HG02852 (cell line): ENCODE measurements around the gene MSANTD1.

Experiments used
- ATAC-seq: cut with Tn5 transposase; IDR thresholded peaks from one replicate; pipeline ENCODE4 v1.9.1; 2021; ENCODE audit warnings: mild to moderate bottlenecking, moderate library complexity; ENCODE audit not compliant: unreplicated experiment

MSANTD1 gene

GRCh38 chr4:3215733-3216132, 33.2 kb upstream of the MSANTD1 start:
- ATAC-seq: no peak

GRCh38 chr4:3217266-3217665, 31.7 kb upstream of the MSANTD1 start:
- no peak for ATAC-seq

- ATAC-seq: no peak
These were observed 31.2 kb upstream of the MSANTD1 start for GRCh38 chr4:3217771-3218170.

DNA sequence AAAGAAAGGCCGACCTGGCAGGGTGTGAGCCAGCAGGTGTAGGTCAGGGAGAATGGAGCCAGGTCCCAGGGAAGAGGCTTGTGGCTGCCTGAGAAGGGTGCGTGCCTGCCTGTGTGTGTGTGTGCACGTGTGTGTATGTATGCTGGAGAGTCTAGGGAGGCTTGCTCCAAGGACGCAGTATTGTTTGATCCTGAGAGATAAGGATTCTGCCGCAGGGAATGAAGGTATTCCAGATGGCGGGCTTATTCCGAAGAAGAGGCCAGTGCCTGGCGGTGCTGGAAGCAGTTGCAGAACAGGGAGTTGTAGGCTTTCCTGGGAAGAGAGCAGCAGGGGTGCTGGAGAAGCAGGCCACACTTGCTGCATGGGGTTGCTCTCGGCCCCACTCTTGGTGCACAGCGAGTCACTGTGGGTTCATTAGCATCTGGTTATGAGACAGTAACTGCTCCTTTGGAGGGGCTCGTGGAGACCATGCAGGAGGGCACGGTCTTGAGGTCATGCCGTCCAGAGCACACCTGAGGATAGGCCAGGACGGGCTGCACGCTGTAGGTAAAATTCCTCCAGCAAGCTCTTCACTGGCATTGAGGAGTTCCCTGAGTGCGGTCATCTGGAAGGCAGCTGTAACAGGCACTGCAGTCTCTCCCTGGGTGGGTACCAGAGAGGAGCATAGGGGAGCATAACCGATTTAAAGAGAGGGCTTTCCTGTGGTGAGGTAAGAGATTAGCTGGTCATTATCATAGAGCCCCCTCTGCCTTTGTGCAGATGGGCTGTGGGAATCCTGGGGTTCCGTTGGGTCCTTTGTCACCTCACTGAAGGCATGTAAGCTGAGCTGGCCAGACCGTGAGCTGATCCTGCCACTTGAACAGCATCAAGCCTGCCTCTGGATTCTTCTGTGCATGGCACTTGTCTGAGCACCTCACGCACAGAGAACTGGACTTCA, 29.9 kb upstream of the MSANTD1 start:
- ATAC-seq: no peak

DNA sequence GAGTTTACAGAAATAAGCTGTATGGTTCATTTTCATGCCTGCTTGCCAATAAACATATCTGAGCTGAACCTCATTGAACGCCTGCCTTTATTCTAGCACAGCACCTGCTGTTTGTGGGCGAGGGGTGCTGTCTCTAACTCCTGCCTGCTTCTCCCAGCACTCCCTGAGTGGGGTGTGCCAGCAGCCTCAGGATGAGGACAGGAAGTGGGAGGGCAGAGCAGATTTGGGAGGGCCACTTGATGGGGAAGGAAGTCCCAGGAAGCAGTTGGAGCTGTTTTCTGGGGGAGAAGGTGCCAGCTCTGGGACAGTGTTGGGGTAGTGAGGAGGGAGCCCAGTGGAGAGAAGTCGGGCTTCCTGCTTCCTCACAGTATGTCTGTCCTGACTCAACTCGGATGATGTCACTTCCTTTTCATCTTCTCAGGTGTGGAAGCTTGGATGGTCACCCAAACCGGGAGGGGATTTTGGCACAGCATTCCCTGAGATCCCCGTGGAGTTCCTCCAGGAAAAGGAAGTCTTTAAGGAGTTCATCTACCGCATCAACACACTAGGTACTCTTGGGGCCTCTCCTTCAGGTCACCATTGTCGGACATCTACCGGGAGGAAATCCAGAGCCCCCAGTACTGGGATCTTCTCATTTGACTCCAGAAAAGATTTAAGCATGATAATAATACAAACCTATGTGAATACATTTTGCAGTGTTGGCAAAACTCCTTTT, 29.0 kb upstream of the MSANTD1 start:
- no peak for ATAC-seq

DNA sequence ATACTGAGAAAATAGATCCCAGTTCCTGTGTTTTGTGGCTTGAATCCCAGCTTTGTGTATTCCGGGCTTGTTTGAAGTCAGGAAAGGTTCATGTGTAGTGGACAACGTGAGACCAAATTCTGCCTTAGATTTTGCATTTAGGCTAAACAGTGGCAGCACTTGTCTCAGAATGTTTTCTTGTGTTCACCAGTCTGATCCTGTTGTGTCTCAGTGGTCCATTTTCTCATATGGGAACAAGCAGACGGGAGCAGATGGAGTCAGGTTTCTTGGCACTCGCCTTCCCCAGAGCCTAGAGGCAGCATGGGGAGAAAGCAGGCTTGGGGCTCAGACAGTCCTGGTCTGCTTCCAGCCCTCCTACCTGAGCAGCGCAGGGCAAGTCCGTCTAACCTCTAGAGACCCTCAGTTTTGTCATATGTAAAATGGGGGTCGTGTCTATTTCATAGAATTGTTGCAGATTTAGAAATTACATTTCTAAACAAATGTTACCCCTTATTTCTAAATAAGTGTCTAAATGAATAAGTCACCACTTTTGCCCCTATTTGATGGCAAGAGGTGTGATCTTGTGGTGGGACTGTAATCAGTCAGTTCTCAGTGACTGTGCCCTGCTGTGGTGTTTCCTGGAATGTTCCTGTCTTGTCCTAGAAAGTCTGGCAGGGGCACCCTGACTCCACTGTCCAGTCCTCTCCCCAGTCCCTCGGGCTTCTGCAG, 28.3 kb upstream of the MSANTD1 start:
- ATAC-seq: no peak

DNA sequence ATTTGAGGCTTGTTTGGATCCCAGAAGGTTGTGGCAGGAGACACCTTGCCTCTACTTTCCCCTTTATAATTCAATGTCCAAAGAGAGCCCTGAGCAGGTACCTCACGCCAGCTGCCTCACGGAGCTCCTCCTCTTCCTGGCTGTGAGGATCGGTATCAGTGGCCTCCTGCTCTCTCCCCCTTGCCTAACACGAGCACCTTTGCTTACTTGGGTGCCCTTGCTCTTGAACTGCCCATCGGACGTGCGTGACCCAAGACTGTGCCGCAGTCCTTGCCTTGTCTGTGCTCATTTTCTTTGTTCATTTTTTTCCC, 27.8 kb upstream of the MSANTD1 start:
- ATAC-seq: no peak

- ATAC-seq: no peak
These were observed 27.0 kb upstream of the MSANTD1 start for GRCh38 chr4:3221996-3222395.

- no peak for ATAC-seq
These were observed 25.6 kb upstream of the MSANTD1 start for GRCh38 chr4:3223346-3223745.

DNA sequence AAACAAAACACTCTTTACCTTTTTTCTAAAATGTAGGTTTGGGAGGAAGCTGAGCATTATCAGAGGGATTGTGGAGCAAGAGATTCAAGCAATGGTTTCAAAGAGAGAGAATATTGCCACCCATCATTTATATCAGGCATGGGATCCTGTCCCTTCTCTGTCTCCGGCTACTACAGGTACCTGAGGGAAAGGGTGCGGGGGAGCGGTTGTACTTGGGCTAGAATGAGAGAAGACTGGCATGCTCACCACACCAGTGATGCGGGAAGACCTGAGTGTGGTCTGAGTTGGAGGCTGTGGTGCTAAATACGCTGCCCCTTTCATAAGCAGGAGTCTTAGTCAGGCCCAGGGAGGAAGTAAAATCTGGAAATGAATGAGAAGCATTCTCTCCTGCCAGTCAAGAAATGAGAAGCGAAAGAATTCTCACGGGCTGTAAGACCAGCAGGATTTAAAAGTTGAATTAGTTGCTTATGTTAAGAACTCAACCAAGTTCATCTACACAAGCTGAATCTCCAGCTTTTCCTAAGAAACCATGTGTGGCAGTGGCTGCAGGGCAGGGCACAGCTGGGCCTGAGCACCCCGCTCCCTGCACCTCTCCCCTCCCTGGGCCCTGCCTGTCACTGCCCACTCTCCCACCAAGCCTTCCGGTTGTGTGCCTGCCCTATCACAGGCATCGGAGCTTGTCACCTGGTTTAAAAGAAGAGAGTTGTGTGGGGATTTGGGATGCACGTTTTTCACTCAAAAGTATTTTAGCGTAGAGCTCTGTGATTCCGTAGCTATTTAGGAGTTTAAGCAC, 24.8 kb upstream of the MSANTD1 start:
- ATAC-seq: no peak

DNA sequence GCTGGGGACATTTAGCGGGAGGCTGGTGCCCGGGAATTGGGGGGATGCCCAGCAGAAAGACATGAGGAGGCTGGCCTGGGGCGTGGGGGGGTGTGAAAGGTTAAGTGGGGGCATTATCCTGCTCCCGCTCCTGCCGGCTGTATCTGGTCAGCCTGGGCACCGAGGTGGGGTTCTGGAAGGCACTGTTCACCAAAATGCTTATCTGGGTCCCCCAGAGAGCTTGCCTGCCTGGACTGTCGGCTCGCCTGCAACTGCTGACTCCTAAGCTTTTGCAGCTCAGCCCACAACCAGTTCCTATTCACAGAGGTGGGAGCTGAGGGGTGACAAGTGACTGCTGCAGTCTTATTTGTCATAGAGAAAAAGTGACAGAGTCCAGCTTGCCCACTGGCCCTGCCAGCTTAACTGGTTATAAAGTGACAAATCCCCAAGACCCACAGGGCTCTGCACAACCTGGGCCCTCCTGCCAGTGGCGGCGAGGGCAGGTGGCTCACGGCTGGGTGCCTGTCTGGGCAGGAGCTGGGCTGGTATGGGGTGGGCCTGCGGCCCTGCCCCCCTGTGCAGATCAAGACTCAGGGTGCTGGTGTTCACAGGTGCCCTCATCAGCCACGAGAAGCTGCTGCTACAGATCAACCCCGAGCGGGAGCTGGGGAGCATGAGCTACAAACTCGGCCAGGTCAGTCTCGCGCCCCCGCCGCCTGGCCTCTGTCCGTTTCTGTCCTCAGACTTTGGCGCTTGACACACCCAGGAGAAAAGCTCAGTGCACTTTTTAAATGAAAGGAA, 23.7 kb upstream of the MSANTD1 start:
- no peak for ATAC-seq

DNA sequence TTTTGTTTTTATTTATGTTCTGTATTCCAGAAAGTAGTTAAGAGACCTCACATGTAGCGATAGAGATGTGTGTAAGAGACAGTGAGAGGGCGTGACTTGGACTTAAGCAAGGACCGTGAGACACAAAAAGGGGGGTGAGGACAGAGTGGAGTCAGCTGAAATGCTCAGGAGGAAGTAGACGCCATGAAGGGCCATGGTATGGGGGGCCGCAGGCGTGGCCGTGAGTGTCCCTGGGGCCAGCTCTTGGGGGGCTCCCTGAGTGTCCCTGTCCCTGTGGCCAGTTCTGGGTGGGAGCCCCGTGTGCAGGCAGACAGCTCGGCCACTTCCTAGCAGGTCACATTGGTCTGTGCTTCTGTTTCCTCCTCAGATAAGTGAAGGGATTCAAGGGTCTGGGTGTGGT, 23.0 kb upstream of the MSANTD1 start:
- no peak for ATAC-seq

- ATAC-seq: no peak
These were observed 22.5 kb upstream of the MSANTD1 start for GRCh38 chr4:3226467-3226866.

DNA sequence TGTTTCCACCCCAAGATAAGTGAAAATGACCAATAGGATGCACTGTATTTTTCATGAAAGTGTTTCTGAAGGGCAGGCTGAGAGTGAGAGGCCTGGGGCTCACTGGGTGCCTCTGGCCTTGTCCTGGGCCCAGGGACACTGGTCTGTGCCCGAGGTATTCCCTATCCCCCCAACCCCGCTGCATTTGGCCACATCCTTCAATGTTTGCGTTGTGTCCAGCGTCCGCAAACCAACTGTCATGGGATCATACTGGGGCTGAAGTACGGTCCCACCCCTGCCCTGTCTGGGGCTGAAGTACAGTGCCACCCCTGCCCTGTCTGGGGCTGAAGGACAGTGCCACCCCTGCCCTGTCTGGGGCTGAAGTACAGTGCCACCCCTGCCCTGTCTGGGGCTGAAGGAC, 22.0 kb upstream of the MSANTD1 start:
- ATAC-seq: no peak

DNA sequence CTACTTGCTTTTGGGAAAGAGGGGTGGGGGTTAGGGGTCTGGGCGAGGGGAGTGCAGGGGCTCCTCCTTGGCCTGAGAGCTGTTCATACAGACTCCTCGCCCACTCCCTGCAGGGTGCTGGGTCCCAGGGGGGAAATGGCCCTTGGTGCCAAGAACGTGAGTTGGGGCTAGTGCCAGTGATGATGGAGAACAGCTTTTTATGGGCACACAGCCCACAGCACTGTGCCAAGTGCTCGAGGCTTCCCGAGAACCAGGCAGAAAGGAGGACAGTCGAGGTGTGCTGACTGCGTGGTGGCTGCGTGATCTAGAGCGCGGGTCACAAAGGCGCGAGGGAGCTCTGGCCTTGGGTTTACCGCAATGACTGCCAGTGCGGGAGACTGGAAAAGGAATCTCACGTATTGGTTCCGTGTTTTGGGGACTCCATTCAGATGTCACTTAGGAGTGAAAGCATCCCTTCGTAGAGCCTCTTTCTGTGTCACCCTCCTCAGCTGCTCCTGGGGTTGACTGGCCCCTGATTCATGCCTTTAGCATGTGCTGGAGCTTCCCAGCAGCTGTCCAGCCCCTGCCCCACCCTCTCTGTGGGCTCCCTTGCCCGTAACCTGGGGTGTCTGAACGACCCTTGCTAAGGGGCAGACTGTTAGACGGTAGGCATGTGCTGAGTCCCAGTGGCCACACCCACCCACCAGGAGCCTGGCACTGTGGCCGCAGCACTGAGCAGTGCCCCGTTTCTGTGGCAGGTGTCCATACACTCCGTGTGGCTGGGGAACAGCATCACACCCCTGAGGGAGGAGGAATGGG, 20.9 kb upstream of the MSANTD1 start:
- no peak for ATAC-seq

DNA sequence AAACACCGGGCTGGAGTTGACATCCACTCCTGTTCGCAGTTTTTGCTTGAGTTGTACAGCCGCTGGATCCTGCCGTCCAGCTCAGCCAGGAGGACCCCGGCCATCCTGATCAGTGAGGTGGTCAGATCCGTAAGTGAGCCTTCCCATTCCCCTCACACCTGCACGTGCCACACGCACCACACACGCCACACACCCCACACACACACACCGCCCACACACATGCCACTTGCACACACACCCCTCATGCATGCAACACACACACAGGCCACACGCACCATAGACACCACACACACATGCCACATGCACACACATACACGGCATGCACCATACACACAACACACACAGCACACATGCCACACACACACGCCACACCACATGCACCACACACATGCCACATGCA, 20.1 kb upstream of the MSANTD1 start:
- ATAC-seq: no peak

DNA sequence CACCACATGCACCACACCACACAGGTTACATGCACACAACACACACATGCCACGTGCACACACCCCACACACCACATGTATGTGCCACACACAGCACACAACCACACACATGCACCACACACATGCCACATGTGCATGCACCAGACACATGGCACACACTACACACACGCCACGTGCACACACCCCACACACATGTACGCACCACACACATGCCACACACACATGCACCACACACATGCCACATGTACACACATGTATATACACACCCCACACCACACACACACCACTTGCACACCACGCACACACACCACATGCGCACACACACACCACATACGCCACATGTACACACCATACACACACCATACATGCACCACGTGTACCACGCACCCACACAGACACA, 19.6 kb upstream of the MSANTD1 start:
- ATAC-seq: no peak

GRCh38 chr4:3229964-3230363, 19.0 kb upstream of the MSANTD1 start:
- no peak for ATAC-seq

DNA sequence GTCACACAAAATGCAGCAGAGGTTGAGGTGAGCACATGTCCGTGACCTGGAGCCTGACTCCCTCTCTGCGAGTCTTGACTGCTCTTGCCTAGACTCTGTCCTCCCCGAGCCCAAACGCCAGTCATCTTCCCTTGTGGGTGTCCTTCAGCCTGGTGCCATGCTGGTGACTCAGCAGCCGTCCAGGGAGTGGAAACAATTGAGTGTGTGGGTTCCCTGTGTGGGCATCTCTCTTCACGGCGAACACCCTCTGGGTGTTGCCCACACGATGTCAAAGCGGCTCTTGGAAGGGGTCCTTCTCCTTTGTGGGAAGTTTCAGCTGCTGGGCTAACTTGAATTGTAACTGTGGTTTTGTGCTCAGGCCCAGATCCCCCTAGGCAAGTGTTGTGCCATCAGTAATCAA, 17.5 kb upstream of the MSANTD1 start:
- no peak for ATAC-seq
